Suprapubic skin (tissue), 4 donors: ENCODE data around the gene RSF1. TPM values are rescaled to one million over a fixed set of nuclear protein-coding genes. Genes with fewer than 3 reads are reported as not detected.

Experiments used
- DNase-seq, 2 donors: peaks; one replicate each; pipeline ENCODE4 v3.0.0-alpha.2; 2019; ENCODE audit warnings: low spot score in 2 of 2
- H3K27ac ChIP-seq: fragments of 200-600 bp; sonication (generic); one replicate; pipeline ENCODE4 v1.5.1; 2019
- H3K27me3 ChIP-seq: fragments of 200-600 bp; sonication (generic); one replicate; pipeline ENCODE4 v1.5.1; 2019
- H3K36me3 ChIP-seq: fragments of 200-600 bp; sonication (generic); one replicate; pipeline ENCODE4 v1.5.1; 2019
- H3K4me1 ChIP-seq: fragments of 200-600 bp; sonication (generic); one replicate; pipeline ENCODE4 v1.5.1; 2019
- H3K4me3 ChIP-seq: fragments of 200-600 bp; sonication (generic); one replicate; pipeline ENCODE4 v1.5.1; 2019; ENCODE audit warnings: mild to moderate bottlenecking
- H3K9me3 ChIP-seq: fragments of 200-600 bp; sonication (generic); one replicate; pipeline ENCODE4 v1.5.1; 2019
- EP300 ChIP-seq: sonication (generic); formaldehyde crosslinking; IDR thresholded peaks from one replicate; pipeline ENCODE4 v1.6.1; 2017; ENCODE audit warnings: antibody characterized with exemption
- POLR2A ChIP-seq, 2 donors: fragments of 450-650 bp; IDR thresholded peaks; one replicate each; pipeline ENCODE4 v1.6.1; 2017; ENCODE audit warnings: antibody characterized with exemption in 2 of 2, mild to moderate bottlenecking in 2 of 2, moderate library complexity in 2 of 2
- POLR2AphosphoS5 ChIP-seq, 3 donors: sonication (generic); formaldehyde crosslinking; IDR thresholded peaks; one replicate each; pipeline ENCODE4 v1.6.1; 2017; ENCODE audit warnings: antibody characterized with exemption in 3 of 3
- WGBS: methylation state at CpG from one replicate; pipeline ENCODE4 v1.1.5; 2018; 5-methylcytosine and 5-hydroxymethylcytosine counted together
- total RNA-seq, 4 donors: library from RNA; depleted of rRNA; stranded (reverse); fragments of >200 nt; gene quantifications; one replicate each; pipeline ENCODE4 v1.1.0, GENCODE V29; 2016
- TF ChIP-seq, protein P1 (sequence below), 2 donors: fragments of 200-600 bp in 1 of 2; fragments of 450-650 bp in 1 of 2; sonication (generic) in 1 of 2; IDR thresholded peaks; one replicate each; pipeline ENCODE4 v1.5.1; 2016 to 2019; ENCODE audit warnings: antibody characterized with exemption in 2 of 2, mild to moderate bottlenecking in 1 of 2, moderate library complexity in 1 of 2

Gene RSF1
- total RNA-seq, 4 donors from 2014 or later: 27.5 to 121 (median 45.5) TPM

GRCh38 chr11:77698896-77699295 is 121.6 kb downstream of the RSF1 start:
- H3K36me3 ChIP-seq: peaks cover 20% of the 10 kb centered on the region
- no peaks in the 10 kb centered on the region for H3K4me1 ChIP-seq
- no peak overlapping the region for H3K27ac ChIP-seq
- H3K9me3 ChIP-seq: no peaks in the 10 kb centered on the region
- H3K4me3 ChIP-seq: no peak overlapping the region
- no peaks in the 10 kb centered on the region for H3K27me3 ChIP-seq
- 94% methylated on average over 2 of the region's 2 CpGs for WGBS
- DNase-seq: no peak
- TF ChIP-seq POLR2A (IDR thresholded peaks at IDR 0.05) (no peak), POLR2AphosphoS5 (IDR thresholded peaks at IDR 0.05) (no peak), EP300 (no peak)
- TF ChIP-seq, protein P1, sequence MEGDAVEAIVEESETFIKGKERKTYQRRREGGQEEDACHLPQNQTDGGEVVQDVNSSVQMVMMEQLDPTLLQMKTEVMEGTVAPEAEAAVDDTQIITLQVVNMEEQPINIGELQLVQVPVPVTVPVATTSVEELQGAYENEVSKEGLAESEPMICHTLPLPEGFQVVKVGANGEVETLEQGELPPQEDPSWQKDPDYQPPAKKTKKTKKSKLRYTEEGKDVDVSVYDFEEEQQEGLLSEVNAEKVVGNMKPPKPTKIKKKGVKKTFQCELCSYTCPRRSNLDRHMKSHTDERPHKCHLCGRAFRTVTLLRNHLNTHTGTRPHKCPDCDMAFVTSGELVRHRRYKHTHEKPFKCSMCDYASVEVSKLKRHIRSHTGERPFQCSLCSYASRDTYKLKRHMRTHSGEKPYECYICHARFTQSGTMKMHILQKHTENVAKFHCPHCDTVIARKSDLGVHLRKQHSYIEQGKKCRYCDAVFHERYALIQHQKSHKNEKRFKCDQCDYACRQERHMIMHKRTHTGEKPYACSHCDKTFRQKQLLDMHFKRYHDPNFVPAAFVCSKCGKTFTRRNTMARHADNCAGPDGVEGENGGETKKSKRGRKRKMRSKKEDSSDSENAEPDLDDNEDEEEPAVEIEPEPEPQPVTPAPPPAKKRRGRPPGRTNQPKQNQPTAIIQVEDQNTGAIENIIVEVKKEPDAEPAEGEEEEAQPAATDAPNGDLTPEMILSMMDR (IDR thresholded peaks at IDR 0.05): no peak

- Histone ChIP-seq H3K4me1 (no peaks in the 10 kb centered on the region), H3K4me3 (no peak overlapping the region), H3K36me3 (peaks cover 21% of the 10 kb centered on the region), H3K9me3 (no peaks in the 10 kb centered on the region), H3K27me3 (no peaks in the 10 kb centered on the region), H3K27ac (no peak overlapping the region)
- TF ChIP-seq, protein P1 (IDR thresholded peaks at IDR 0.05): no peak
- no peak for TF ChIP-seq POLR2AphosphoS5 (IDR thresholded peaks at IDR 0.05)
- TF ChIP-seq EP300: no peak
- TF ChIP-seq POLR2A (IDR thresholded peaks at IDR 0.05): no peak
- no peak for DNase-seq
These were observed 122.7 kb downstream of the RSF1 start for GRCh38 chr11:77697865-77698264.

DNA sequence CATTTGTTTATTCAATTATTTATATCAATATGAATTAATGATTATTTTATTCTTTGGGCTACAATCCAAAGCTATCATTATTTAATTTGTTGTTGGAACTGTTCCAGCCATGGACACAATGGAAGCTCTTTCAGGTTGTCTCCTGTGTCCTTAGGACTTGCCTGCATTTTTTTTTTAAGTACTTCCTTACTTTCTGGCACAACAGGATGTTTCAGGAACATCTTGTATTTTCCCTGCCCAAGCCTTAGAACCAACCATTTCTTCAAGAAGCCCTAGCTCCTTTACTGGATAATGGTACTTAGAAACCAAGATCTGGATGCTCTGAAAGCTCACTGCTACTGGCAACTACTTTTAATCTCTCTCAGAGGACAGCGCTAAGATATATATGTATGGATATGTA is 125.1 kb downstream of the RSF1 start:
- Histone ChIP-seq H3K27me3 (no peaks in the 10 kb centered on the region), H3K36me3 (peaks cover 40% of the 10 kb centered on the region), H3K9me3 (no peaks in the 10 kb centered on the region), H3K27ac (no peak overlapping the region), H3K4me1 (no peaks in the 10 kb centered on the region), H3K4me3 (no peak overlapping the region)
- no peak for DNase-seq
- 94% methylated on average over 1 of the region's 1 CpG for WGBS
- TF ChIP-seq, protein P1 (IDR thresholded peaks at IDR 0.05): no peak

DNA sequence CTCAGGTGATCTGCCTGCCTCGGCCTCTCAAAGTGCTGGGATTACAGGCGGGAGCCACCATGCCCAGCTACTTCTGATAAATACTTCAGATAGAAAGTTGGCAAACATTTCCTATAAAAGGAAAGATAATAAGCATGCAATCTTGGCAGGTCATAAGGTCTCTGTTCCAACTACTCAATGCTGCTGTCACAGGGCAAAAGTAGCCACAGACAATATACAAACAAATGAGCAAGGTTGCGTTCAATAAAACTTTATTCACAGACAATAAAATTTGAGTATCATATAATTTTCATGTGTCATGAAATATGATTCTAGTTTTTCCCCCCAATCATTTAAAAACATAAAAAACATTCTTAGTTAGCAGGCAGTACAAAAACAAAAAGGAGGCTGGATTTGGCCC is 129.9 kb downstream of the RSF1 start:
- no peak for DNase-seq
- TF ChIP-seq POLR2A (IDR thresholded peaks at IDR 0.05) (no peak), EP300 (no peak), POLR2AphosphoS5 (IDR thresholded peaks at IDR 0.05) (no peak)
- TF ChIP-seq, protein P1 (IDR thresholded peaks at IDR 0.05): no peak
- H3K9me3 ChIP-seq: no peaks in the 10 kb centered on the region
- WGBS: 96% methylated on average over 3 of the region's 3 CpGs
- no peaks in the 10 kb centered on the region for H3K4me1 ChIP-seq
- H3K27me3 ChIP-seq: no peaks in the 10 kb centered on the region
- H3K36me3 ChIP-seq: peaks cover 57% of the 10 kb centered on the region
- H3K4me3 ChIP-seq: no peak overlapping the region
- no peak overlapping the region for H3K27ac ChIP-seq

DNA sequence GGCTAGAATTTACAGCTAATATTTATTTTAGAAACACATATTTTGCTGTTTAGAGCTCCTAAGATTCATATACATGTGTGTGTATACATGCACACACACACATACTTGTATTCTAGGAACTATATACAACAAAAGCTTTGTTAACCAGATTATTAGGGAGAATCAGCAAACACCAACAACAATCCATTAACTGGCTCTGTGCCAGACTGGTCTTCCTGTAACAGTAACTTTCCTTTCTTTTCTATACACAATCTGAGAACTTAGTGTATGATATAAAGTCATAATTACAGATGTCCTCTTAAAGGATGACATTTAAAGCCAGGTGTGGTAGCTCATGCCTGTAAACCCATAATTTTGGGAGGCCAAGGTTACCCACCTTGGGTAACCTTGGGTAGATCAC is 133.4 kb downstream of the RSF1 start:
- Histone ChIP-seq H3K4me3 (no peak overlapping the region), H3K36me3 (peaks cover 79% of the 10 kb centered on the region), H3K4me1 (no peaks in the 10 kb centered on the region), H3K27me3 (no peaks in the 10 kb centered on the region), H3K9me3 (no peaks in the 10 kb centered on the region), H3K27ac (no peak overlapping the region)
- DNase-seq: no peak
- TF ChIP-seq, protein P1 (IDR thresholded peaks at IDR 0.05): no peak
- TF ChIP-seq EP300 (no peak), POLR2A (IDR thresholded peaks at IDR 0.05) (no peak), POLR2AphosphoS5 (IDR thresholded peaks at IDR 0.05) (no peak)
